GM12891 (cell line): ENCODE measurements around the gene CALML3.

Source experiments
- DNase-seq: peaks from one replicate; pipeline ENCODE4 v3.0.0; 2011; ENCODE audit warnings: low spot score; ENCODE audit not compliant: insufficient read length
- FAIRE-seq: peaks from 2 replicates; lab custom pipeline; 2011; peaks lifted over from hg19 to GRCh38; lab: Jason Lieb, UNC
- PAX5 ChIP-seq: IDR thresholded peaks from 2 replicates; pipeline ENCODE4 v1.6.1; 2011; ENCODE audit warnings: low read length, moderate library complexity, mild to moderate bottlenecking; ENCODE audit not compliant: insufficient read depth, severe bottlenecking
- POLR2A ChIP-seq: IDR thresholded peaks from 2 replicates; pipeline ENCODE4 v1.6.1; 2011; ENCODE audit warnings: low read depth, low read length, control low read depth
- POLR2AphosphoS5 ChIP-seq: IDR thresholded peaks from 2 replicates; pipeline ENCODE4 v1.6.1; 2011; ENCODE audit warnings: low read depth, low read length, control low read depth
- POU2F2 ChIP-seq: IDR thresholded peaks from 2 replicates; pipeline ENCODE4 v1.6.1; 2011; ENCODE audit warnings: low read depth, mild to moderate bottlenecking, control low read depth, low read length, moderate library complexity
- SPI1 ChIP-seq: IDR thresholded peaks from 2 replicates; pipeline ENCODE4 v1.6.1; 2011; ENCODE audit warnings: low read depth, low read length, control low read depth
- TAF1 ChIP-seq: IDR thresholded peaks from 2 replicates; pipeline ENCODE4 v1.6.1; 2011; ENCODE audit warnings: low read depth, low read length, control low read depth

Gene CALML3

GRCh38 chr10:5512331-5512730 lies 12.4 kb upstream of the CALML3 start:
- FAIRE-seq (no peak), DNase-seq (no peak)
- TF ChIP-seq POU2F2 (no peak), POLR2AphosphoS5 (no peak), PAX5 (no peak), TAF1 (no peak), POLR2A (no peak), SPI1 (no peak)

DNA sequence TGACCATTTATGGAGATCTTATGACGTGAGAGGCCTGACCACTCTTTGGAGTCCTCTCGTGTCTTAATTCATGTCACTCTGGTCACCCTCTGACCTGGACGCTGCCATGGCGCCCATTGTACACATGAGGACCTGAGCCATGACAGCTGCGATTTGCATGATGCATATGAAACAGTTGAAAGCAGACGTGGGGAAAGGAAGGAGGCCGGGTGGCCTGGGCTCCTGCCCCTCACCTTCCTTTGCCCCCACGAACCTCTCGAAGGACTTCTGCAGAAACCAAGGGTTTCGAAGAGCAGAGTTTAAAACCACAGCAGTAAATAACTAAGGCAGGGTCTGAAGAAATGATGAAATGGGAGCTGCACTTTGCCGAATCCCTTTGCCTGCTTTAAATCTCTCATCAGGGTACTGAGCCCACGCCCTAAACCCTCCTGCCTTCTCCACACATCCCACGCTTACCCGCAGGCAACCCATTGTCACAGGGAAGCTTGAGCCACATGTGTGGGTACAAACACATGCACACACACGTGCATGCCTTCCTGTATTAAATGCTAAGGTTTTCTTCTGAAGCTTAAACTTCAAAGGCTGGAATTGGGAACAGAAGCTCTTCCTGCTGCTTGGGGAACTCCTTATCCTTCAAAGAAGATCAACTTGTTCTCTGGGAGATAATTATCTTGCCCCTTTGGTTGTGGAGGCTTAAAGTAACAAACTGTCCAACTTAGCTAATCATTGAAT lies 11.7 kb upstream of the CALML3 start:
- DNase-seq (no peak), FAIRE-seq (no peak)
- no peak for TF ChIP-seq TAF1
- TF ChIP-seq SPI1, result no peak
- TF ChIP-seq POLR2AphosphoS5, result no peak
- no peak for TF ChIP-seq POU2F2
- TF ChIP-seq POLR2A, result no peak
- TF ChIP-seq PAX5, result no peak

DNA sequence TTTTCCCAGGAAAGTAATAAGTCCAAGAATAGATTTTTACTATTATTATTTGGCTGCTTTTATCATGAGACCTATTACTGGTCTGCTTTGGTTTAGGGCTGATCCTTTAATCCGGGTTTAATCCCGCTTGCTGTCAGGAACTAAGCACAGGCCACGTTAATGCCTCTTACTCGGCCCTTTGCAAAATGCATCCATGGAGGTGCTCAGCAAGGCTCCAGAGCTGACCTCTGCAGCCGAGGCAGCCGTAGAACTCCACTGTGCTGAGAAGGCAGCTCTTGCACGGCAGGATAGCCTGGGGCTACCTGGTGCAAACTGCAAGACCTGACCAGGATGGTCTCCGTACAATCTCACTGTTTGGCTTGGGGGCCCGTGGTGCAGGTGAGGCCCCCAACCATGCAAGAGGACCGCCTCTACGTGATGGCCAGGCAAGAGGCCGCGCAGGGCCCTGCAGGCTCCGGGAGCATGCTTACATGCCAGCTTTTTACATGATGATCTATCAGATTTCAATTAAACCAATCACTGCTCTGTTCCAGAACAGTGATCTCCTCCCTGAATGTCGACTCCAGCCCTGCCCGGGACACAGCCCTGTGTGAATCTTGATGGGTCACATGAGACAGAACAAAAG lies 10.4 kb upstream of the CALML3 start:
- no peak for TF ChIP-seq POU2F2
- no peak for TF ChIP-seq POLR2AphosphoS5
- TF ChIP-seq POLR2A, result no peak
- TF ChIP-seq PAX5, result no peak
- no peak for TF ChIP-seq SPI1
- DNase-seq (no peak), FAIRE-seq (no peak)

- DNase-seq, result no peak
- FAIRE-seq, result no peak
- TF ChIP-seq POLR2AphosphoS5 (no peak), POLR2A (no peak), POU2F2 (no peak), SPI1 (no peak), PAX5 (no peak), TAF1 (no peak)
These were observed 8.6 kb upstream of the CALML3 start for GRCh38 chr10:5515948-5516761.

DNA sequence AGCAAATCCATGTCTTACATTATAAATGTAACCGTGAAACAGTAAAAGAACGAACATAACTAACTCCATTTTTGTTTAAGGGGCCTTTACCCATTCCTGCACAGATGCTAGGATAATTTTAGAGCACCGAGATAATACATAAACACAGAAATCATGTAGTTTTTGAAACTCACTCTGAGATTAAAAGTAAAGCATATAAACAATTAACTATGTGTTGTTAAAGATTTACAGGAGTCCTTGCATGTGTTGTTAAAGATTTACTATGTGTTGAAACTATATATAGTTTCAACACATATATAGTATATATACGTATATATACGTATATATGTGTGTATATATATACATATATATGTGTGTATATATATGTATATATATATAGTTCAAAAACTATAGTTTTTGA lies 7.2 kb upstream of the CALML3 start:
- DNase-seq (no peak), FAIRE-seq (no peak)

DNA sequence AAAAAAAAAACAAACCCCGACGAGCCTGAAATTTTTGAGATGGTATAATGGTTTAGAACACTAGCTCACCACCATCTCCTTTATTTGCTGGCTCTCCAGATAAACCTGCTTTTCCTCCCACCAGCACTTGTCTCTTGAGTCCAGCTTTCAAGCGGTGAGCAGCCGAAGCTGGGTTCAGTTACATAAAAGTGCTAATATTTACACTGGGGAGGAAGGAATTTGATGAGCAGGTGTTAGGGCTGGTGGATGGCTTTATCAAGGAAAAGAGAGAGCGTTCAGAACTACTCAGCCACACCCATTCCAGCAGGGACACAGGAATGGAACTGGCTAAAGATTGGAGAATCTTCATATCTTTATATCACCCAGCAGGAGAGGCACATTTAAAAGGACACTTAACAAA lies 6.6 kb upstream of the CALML3 start:
- FAIRE-seq (no peak), DNase-seq (no peak)
- TF ChIP-seq TAF1 (no peak), POU2F2 (no peak), POLR2AphosphoS5 (no peak), PAX5 (no peak), SPI1 (no peak), POLR2A (no peak)

More for the DNA sequence above, 7.2 kb upstream of the CALML3 start:
- no peak for TF ChIP-seq SPI1
- TF ChIP-seq POLR2AphosphoS5, result no peak

- DNase-seq (no peak), FAIRE-seq (no peak)
- TF ChIP-seq POLR2A (no peak), POLR2AphosphoS5 (no peak), POU2F2 (no peak), SPI1 (no peak), PAX5 (no peak), TAF1 (no peak)
These were observed 5.7 kb upstream of the CALML3 start for GRCh38 chr10:5519054-5519453.

DNA sequence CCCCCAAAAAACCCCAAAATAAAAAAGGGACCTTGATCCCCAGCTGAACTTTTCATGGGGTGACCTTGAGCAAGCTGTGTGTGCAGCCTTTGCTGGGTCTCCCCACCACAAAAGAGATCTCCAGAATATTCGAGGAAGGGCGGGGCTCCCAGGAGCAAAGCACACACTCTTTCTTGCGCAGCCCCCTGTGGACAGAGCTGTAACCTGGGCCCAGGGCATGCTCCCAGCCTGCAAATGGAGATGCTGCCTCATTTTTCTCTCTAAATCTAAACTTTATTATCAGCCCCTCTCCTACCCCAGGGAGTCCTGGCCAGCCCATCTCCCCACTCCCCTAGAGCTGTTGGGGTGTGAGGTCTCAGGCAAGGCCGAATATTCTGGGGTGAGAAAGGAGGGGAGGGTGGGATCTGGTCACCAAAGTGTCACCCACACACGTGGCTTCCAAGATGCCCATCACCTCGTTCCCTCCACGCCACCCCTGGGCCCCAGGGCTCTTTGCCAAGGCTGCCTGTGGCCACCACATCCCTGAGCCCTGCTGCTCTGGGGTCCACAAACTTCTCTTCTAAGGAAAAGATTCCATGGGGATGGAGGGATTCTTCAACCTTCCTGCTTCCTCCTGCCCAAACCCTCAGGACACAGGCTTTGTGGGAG lies 1.7 kb upstream of the CALML3 start:
- FAIRE-seq (no peak), DNase-seq (no peak)
- TF ChIP-seq POLR2A (no peak), POU2F2 (no peak), PAX5 (no peak)

GRCh38 chr10:5523796-5524574 lies 776 bp upstream of the CALML3 start:
- DNase-seq (no peak), FAIRE-seq (no peak)
- TF ChIP-seq TAF1, result no peak
- no peak for TF ChIP-seq POLR2AphosphoS5
- TF ChIP-seq POU2F2, result no peak
- no peak for TF ChIP-seq SPI1
- TF ChIP-seq PAX5, result no peak
- no peak for TF ChIP-seq POLR2A
